Mammary epithelial cell (primary cell): ENCODE measurements around the gene STRBP.

Experiments used
- EZH2 ChIP-seq: IDR thresholded peaks from 2 replicates; pipeline ENCODE4 v1.6.1; 2012; ENCODE audit warnings: low read length, inconsistent platforms, borderline replicate concordance
- TF ChIP-seq, protein P1 (sequence below), 2 donors: IDR thresholded peaks in 1 of 2; conservative IDR thresholded peaks in 1 of 2; 2 replicates each; pipeline ENCODE4 v1.5.1; 2011 to 2012; ENCODE audit warnings: inconsistent platforms in 2 of 2, low read length in 2 of 2, mild to moderate bottlenecking in 2 of 2, control low read depth in 1 of 2, low read depth in 1 of 2; ENCODE audit not compliant: insufficient read depth in 1 of 2; ENCODE audit errors: extremely low read depth in 1 of 2

DNA sequence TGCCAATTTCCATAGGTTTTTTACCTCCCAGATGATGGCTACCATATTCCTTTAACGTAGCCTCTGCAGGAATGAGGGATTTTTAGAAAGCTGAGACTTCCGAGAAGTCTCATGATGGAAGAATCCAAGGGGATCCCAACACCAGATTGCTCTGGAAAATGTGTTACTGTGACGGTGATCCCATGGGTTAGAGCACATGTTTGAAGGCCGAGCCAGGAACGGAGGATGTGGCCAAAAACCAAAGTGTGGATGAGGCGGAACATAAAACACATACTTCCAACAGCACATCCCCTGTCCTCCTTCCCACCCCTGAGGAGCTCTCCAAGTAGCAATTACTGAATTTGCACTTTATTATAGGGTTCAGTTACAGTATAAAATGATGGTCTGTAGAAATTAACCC lies 152.3 kb downstream of the STRBP start:
- TF ChIP-seq, protein P1, sequence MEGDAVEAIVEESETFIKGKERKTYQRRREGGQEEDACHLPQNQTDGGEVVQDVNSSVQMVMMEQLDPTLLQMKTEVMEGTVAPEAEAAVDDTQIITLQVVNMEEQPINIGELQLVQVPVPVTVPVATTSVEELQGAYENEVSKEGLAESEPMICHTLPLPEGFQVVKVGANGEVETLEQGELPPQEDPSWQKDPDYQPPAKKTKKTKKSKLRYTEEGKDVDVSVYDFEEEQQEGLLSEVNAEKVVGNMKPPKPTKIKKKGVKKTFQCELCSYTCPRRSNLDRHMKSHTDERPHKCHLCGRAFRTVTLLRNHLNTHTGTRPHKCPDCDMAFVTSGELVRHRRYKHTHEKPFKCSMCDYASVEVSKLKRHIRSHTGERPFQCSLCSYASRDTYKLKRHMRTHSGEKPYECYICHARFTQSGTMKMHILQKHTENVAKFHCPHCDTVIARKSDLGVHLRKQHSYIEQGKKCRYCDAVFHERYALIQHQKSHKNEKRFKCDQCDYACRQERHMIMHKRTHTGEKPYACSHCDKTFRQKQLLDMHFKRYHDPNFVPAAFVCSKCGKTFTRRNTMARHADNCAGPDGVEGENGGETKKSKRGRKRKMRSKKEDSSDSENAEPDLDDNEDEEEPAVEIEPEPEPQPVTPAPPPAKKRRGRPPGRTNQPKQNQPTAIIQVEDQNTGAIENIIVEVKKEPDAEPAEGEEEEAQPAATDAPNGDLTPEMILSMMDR (conservative IDR thresholded peaks at IDR 0.05 in 1 of 2, IDR thresholded peaks at IDR 0.05 in 1 of 2; ENCODE audit: extremely low read depth in 1 of 2, insufficient read depth in 1 of 2, low read depth in 1 of 2, low read length in 2 of 2), result no peak
- no peak for TF ChIP-seq EZH2
